Stimulated activated CD4-positive, alpha-beta T cell treated with anti-CD3 and anti-CD28 coated beads, Interleukin-15, amount 100 ng/mL, for 1 hour (primary cell): ENCODE data around the gene FCGR2B.
"Not testable (repeated sequence)": the region's sequence is repeated elsewhere in the genome, so short reads cannot be mapped to it uniquely, and the experiment has no call there.

Experiments used
- DNase-seq, 2 donors: peaks; one replicate each; pipeline ENCODE4 v3.0.0-alpha.2; 2020; ENCODE audit warnings: low read depth in 1 of 2, low spot score in 1 of 2

The FCGR2B gene

GRCh38 chr1:161647507-161648360 is 15.2 kb upstream of the FCGR2B start:
- not testable (repeated sequence) for DNase-seq

GRCh38 chr1:161653541-161653940 is 9.4 kb upstream of the FCGR2B start:
- DNase-seq, result not testable (repeated sequence)

- not testable (repeated sequence) for DNase-seq
These were observed 9.0 kb upstream of the FCGR2B start for GRCh38 chr1:161653971-161654370.

- not testable (repeated sequence) for DNase-seq
These were observed 4.4 kb upstream of the FCGR2B start for GRCh38 chr1:161658524-161658923.

GRCh38 chr1:161661660-161662311 is 1.2 kb upstream of the FCGR2B start:
- DNase-seq, result not testable (repeated sequence)

DNA sequence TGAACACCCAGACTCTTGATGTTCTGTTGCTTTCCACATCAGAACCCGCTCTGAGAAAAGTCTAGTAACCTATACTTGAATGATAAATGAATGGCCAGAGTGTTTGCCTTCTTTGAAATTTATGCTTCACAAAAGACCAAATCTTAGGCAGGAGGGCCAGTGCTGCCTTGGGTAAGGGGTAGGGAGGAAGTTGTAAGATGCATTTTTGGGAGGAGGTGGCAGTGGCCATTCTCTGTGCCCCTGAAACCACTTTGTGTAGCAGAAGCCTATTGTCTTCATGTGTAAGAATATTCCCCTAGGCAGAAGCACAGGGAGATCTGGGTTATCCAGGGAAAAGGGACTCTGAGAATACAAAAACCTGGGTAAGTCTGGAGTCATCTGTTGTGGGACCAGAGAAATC is 626 bp downstream of the FCGR2B start:
- not testable (repeated sequence) for DNase-seq

DNA sequence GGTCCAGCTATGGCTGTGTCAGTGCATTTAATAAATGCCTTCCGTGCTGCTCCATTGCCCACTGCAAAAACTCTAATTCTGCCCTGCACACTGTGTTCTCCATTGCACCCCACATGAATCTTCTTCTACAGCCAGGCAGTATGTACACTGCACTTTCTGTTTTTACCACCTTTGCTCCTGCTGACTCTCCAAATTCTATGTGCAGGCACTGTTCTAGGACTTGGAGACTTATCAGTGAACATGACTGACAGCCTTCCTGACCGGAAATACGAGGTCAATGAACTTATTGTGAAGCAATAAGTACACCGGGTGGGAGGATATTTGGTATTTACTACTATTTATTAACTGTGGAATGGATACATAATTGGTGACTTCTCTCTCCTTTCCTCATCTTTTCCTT is 1.7 kb downstream of the FCGR2B start:
- not testable (repeated sequence) for DNase-seq

DNA sequence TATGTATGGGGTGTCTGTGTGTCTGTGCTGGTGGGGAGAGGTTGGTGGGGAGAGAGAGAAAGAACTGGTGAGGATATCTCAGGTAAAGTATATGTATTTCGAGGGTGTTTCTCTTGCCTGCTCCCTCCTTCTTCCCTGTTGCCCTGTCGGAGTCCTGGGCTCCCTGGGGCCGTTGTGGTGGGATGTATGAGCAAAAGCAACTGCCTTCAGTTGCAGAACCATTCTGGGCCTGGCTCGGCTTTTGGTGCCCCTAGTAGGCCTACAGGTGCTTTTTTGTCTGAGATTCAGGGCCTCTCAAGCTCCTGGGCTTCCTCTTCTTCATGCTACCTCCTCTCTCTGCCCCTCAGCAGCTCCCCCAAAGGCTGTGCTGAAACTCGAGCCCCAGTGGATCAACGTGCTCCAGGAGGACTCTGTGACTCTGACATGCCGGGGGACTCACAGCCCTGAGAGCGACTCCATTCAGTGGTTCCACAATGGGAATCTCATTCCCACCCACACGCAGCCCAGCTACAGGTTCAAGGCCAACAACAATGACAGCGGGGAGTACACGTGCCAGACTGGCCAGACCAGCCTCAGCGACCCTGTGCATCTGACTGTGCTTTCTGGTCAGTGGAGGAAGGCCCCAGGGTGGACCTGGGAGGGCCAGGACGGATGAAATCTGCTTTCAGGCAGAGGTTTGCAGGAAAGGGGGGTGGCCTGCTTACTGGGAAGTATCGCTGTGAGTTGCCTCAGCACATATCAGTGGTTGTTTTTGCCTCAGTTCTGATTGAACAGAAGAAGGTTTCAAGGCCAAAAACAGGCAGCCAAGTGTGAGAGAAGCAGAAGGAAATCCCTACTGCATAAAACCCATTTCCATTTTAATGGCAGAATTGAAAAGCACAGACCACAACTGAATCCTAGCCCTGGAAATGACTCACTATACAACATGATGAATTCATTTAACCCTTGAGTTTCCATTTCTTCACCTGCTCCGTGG is 8.4 kb downstream of the FCGR2B start:
- not testable (repeated sequence) for DNase-seq

GRCh38 chr1:161673437-161673836 is 10.5 kb downstream of the FCGR2B start:
- not testable (repeated sequence) for DNase-seq

GRCh38 chr1:161674447-161674846 is 11.5 kb downstream of the FCGR2B start:
- DNase-seq, result not testable (repeated sequence)

GRCh38 chr1:161674908-161675307 is 12.0 kb downstream of the FCGR2B start:
- DNase-seq, result not testable (repeated sequence)

DNA sequence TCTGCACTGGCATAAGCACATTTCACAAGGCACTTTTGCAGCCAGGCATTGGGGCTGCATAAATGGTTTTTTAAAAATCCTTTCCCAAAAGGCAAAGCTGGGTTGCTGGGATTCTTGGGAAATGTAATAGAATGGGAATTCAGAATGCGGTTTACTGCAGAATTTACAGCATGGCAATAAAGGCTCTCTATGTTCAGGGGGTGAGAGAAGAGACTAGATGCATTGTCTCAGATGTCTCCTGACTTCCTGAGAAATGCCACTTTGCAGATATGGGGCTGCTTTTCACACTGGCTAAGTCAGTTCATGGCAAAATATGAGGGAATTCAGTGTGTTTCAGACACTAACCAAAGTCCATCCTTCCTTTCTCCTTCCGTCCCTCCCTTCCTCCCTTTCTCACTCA is 13.5 kb downstream of the FCGR2B start:
- DNase-seq, result no peak

GRCh38 chr1:161676958-161677689 is 14.2 kb downstream of the FCGR2B start:
- DNase-seq, result no peak

GRCh38 chr1:161678500-161678899 is 15.6 kb downstream of the FCGR2B start:
- no peak for DNase-seq

DNA sequence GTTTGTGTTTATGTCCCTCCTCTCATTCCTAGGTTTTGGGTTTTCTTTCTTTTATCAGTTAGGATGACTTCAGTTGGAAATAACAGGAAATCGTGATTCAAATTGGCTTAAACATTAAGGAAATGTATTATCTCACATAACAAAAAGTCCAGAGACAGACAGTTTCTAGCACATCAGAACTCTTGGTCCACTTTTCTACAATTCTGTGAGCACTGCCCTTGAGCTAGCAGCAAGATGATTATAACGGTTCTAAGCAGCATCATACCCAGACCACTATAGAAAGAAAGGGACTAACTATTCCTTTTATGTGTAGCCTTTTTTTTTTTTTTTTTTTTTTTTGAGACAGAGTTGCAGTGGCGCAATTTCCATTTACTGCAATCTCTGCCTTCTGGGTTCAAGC is 18.9 kb downstream of the FCGR2B start:
- no peak for DNase-seq

DNA sequence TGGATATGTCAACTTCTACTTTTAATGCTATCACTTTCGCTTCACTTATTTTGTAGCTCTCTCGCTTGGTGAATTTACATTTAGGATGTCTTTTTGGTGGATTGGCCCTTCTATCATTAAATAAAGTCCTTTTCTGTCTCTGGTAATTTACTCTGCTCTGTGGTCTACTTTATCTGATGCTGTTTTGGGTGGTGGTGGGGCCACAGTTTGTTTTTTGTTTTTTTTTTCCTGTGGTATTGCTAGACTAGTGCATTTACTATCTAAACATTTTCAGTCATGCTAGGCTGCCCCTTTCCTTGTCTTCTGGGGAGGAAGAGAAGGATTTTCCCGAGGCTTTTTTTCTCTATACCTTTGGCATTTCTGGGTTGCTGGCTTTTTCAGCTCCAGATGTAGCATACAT is 26.0 kb downstream of the FCGR2B start:
- DNase-seq, result no peak

GRCh38 chr1:161691846-161692245 is 28.9 kb downstream of the FCGR2B start:
- DNase-seq, result no peak

- DNase-seq, result not testable (repeated sequence)
These were observed 30.2 kb downstream of the FCGR2B start for GRCh38 chr1:161693020-161693712.

DNA sequence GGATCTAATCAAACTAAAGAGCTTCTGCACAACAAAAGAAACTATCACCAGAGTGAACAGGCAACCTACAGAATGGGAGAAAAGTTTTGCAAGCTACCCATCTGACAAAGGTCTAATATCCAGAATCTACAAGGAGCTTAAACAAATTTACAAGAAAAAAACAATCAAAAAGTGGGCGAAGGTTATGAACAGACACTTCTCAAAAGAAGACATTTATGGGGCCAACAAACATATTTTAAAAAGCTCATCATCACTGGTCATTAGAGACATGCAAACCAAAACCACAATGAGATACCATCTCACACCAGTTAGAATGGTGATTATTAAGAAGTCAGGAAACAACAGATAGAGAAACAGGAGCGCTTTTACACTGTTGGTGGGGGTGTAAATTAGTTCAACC is 35.4 kb downstream of the FCGR2B start:
- not testable (repeated sequence) for DNase-seq

DNA sequence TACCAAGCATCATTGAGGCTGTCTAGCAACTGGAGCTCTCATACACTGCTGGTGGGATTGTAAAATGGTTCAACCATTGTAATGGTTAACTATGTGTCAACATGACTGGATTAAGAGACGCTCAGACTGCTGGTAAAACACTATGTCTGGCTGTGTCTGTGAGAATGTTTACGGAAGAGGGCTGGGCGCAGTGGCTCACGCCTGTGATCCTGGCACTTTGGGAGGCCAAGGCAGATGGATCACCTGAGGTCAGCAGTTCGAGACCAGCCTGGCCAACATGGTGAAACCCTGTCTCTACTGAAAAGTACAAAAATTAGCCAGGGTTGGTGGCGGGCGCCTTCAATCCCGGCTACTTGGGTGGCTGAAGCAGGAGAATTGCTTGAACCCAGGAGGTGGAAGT is 39.3 kb downstream of the FCGR2B start:
- DNase-seq, result no peak
